ENCODE measurements around the gene KCTD3. TPM values are rescaled to one million over a fixed set of nuclear protein-coding genes. Genes with fewer than 3 reads are reported as not detected.

KCTD3 gene
- total and polyA plus RNA-seq, 10 of the 15 experiments (the other 5 are each of a cell fraction or from before 2014, with no cell fraction given), result 3.6 to 19.8 (median 10.7) TPM

GRCh38 chr1:215583185-215583749, 16.2 kb downstream of the KCTD3 start (continued):
- peak; percentile 94 for TF ChIP-seq NR2F1 (conservative IDR thresholded peaks at IDR 0.05)
- TF ChIP-seq TAF1 (IDR thresholded peaks at IDR 0.05; ENCODE audit: borderline replicate concordance, low read depth, low read length), result no peak
- TF ChIP-seq PRDM15 (CRISPR knock-in tag; IDR thresholded peaks at IDR 0.05), result no peak
- TF ChIP-seq NBN (IDR thresholded peaks at IDR 0.05), result no peak
- TF ChIP-seq SMARCA5 (IDR thresholded peaks at IDR 0.05), result no peak
- TF ChIP-seq ETV6 (conservative IDR thresholded peaks at IDR 0.05 in 1 of 2, IDR thresholded peaks at IDR 0.05 in 1 of 2; ENCODE audit: borderline replicate concordance in 1 of 2, low read depth in 1 of 2), result no peak
- TF ChIP-seq POU2F2 (IDR thresholded peaks at IDR 0.05; ENCODE audit: borderline replicate concordance, low read depth, low read length), result no peak
- no peak for TF ChIP-seq KDM1A (IDR thresholded peaks at IDR 0.05; ENCODE audit: borderline replicate concordance)
- no peak for TF ChIP-seq LARP7 (IDR thresholded peaks at IDR 0.05)
- TF ChIP-seq CBX3 (IDR thresholded peaks at IDR 0.05; ENCODE audit: borderline replicate concordance, low read depth), result no peak
- TF ChIP-seq IKZF2 (IDR thresholded peaks at IDR 0.05), result peak; percentile 31; a peak in 1 of 4 replicates
- TF ChIP-seq SUPT20H (IDR thresholded peaks at IDR 0.05; ENCODE audit: borderline replicate concordance, control insufficient read depth, low read depth, low read length), result no peak
- TF ChIP-seq MTA2 (IDR thresholded peaks at IDR 0.05; ENCODE audit: low read depth), result peak; percentile 80
- TF ChIP-seq ASH2L (IDR thresholded peaks at IDR 0.05; ENCODE audit: borderline replicate concordance, low read depth), result no peak
- no peak for TF ChIP-seq SMC3 (IDR thresholded peaks at IDR 0.05; ENCODE audit: borderline replicate concordance, low read length)
- TF ChIP-seq PAX5 (IDR thresholded peaks at IDR 0.05; ENCODE audit: borderline replicate concordance, low read depth, low read length), result no peak
- TF ChIP-seq CEBPB (IDR thresholded peaks at IDR 0.05; ENCODE audit: borderline replicate concordance in 1 of 2, low read depth in 2 of 2, low read length in 2 of 2), result no peak
- TF ChIP-seq ZNF217 (IDR thresholded peaks at IDR 0.05), result no peak
- TF ChIP-seq CTCF (IDR thresholded peaks at IDR 0.05 in 2 of 3, conservative IDR thresholded peaks at IDR 0.05 in 1 of 3; ENCODE audit: control insufficient read depth in 2 of 3, extremely low read depth in 1 of 3, insufficient read depth in 1 of 3, low read depth in 3 of 3, low read length in 3 of 3), result no peak
- no peak for TF ChIP-seq CHD1 (IDR thresholded peaks at IDR 0.05; ENCODE audit: low read depth, low read length)
- no peak for TF ChIP-seq NFIC (IDR thresholded peaks at IDR 0.05; ENCODE audit: low read depth, low read length)
